22Rv1 (cell line): ENCODE results near the gene PPCDC.

Source experiments
- H3K27ac ChIP-seq: fragments of 450-650 bp; 2 replicates; pipeline ENCODE4 v1.5.1; 2017
- ZFX ChIP-seq: fragments of 450-650 bp; IDR thresholded peaks from 2 replicates; pipeline ENCODE4 v1.6.1; 2017; ENCODE audit warnings: antibody characterized with exemption, borderline replicate concordance
- TF ChIP-seq, protein P1 (sequence below): fragments of 450-650 bp; IDR thresholded peaks from 2 replicates; pipeline ENCODE4 v1.5.1; 2017; ENCODE audit warnings: mild to moderate bottlenecking

PPCDC gene

DNA sequence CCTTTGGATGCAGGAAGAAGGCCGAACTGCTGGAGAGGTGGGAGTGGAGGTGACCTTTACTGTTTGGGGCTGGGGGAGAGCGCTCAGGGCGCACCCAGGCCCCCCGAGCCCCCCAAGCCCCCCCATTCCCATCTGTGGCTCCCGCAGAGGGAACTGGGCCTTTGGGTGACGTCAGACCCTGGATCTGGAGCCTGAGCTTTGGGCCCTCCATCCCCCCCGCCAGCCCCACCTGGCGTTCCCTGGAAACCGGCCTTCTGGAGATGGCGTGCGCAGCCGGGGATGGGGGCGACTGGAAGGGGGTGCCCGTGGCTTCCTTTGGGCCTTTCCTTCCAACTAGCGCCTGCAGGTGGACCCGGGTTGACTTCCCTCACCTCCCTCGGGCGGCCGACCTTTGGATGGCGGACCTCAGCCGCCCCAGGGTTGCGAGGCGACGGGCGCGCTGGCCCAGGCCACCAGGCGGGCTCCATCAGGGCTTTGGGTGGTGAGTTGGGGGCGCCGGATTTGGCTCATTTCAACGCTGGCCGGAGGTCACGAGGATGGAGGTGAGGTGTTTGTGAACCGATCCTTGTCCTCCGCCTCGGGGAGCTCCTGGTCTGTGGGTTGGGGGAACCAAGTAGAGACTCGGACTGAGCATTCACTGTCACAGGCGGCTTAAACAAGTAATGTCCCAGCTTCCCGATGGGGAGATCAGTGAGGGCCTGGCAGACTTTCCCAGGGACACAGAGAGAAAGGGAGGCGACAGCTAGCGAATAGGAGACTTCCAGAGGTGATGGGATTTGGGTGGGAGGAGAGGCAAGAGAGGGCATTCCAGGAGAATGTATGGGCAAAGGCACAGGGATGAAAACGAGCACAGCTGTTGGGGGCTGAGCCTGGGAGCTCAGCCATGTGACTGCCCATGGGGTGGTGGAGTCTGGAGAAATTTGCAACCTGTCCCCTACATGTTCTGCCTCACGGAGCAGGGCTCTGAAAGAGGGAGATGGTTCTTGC, 27.3 kb upstream of the PPCDC start:
- no peak for TF ChIP-seq ZFX
- TF ChIP-seq, protein P1, sequence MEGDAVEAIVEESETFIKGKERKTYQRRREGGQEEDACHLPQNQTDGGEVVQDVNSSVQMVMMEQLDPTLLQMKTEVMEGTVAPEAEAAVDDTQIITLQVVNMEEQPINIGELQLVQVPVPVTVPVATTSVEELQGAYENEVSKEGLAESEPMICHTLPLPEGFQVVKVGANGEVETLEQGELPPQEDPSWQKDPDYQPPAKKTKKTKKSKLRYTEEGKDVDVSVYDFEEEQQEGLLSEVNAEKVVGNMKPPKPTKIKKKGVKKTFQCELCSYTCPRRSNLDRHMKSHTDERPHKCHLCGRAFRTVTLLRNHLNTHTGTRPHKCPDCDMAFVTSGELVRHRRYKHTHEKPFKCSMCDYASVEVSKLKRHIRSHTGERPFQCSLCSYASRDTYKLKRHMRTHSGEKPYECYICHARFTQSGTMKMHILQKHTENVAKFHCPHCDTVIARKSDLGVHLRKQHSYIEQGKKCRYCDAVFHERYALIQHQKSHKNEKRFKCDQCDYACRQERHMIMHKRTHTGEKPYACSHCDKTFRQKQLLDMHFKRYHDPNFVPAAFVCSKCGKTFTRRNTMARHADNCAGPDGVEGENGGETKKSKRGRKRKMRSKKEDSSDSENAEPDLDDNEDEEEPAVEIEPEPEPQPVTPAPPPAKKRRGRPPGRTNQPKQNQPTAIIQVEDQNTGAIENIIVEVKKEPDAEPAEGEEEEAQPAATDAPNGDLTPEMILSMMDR: no peak
- peak overlapping the region; percentile 87 for H3K27ac ChIP-seq

DNA sequence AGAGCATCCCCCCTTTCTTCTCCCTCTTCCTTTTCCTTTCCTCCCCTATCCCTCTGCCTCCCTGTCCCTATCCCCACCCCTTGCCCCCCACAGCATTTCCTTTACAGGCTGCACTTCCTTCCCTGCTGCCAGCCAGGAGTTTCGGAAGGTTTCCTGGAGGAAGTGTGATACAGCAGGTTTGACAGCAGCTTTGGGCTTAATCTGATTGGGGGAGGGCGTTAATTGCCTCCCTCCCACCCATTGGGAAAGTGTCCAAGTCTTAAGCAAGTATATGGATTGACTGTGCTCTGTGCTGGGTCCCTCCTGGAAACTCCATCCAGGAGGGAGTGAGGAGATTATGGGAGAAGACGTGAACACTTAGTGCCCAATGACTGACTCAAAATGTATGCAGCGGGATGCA, 26.2 kb upstream of the PPCDC start:
- no peak overlapping the region; the same call in 1 of the 2 replicates for H3K27ac ChIP-seq
- no peak for TF ChIP-seq ZFX
- TF ChIP-seq, protein P1: no peak

DNA sequence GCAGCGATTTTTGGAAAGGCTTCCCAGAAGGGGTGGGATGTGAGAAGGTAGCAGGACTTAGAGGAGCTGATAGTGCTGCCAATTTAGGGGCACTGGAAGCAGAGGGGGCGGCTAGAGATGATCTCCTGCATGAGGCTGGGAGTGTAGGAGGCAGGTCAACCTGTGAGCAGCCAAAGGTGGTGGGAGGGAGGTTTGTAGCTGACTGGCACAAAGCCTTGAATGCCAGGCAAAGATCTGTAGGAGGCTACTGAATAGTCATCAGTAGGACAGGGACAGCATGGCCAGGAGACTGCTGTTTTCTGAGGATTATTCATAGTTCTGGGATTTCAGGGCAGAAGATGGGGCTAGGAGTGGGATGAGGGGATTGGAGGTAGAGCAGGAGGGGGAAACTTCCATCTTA, 25.8 kb upstream of the PPCDC start:
- no peak overlapping the region for H3K27ac ChIP-seq
- no peak for TF ChIP-seq ZFX
- TF ChIP-seq, protein P1: no peak

DNA sequence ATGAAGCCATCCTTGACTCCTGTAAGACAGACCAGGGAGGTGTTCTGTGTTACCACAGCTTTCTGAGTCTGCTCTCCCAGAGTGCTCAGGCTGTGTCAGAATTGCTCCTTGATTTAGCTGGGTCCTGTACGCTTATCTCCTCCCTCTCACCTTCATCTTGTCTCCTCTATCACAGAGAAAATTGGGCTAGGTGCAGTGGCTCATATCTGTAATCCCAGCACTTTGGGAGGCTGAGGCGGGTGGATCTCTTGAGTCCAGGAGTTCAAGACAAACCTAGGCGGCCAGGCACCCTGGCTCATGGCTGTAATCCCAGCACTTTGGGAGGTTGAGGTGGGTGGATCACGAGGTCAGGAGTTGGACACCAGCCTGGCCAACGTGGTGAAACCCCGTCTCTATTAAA, 22.1 kb upstream of the PPCDC start:
- H3K27ac ChIP-seq: no peak overlapping the region
- no peak for TF ChIP-seq ZFX
- TF ChIP-seq, protein P1: no peak

DNA sequence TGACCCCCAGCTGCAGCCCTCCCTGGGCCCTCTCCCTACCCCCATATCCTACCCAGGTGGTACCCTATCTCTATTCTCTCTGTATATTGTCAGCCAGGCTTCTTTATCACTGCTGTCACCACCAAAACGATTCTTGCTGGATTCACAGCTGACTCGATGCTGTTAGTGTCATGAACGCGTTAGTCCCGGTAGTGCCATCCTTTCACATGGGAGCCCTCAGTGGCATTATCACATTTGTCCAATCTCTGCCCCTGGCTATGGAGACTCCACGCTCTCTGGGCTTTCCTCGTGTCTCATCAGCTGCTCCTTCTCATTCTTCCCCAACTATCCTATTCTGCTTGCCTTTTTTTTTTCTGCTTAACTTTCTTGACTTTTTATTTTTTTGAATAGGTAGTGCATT, 21.0 kb upstream of the PPCDC start:
- H3K27ac ChIP-seq: no peak overlapping the region
- TF ChIP-seq, protein P1: no peak
- TF ChIP-seq ZFX: no peak

DNA sequence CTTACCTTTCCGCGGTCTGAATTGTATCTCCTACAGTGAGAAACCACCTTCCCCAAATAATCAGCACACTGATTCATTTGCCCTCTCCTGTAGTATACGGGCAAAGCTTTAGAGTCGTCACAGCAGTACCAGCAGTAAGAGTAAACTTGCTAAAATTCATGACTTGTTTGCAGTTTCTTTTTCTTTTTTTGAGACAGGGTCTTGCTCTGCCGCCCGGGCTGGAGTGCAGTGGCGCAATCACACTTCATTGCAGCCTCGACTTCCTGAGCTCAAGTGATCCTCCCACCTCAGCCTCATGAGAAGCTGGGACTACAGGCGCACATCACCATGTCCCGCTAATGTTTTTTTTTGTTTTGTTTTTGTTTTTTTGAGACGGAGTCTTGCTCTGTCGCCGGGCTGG, 16.2 kb upstream of the PPCDC start:
- no peak overlapping the region for H3K27ac ChIP-seq
- no peak for TF ChIP-seq ZFX
- TF ChIP-seq, protein P1: no peak

DNA sequence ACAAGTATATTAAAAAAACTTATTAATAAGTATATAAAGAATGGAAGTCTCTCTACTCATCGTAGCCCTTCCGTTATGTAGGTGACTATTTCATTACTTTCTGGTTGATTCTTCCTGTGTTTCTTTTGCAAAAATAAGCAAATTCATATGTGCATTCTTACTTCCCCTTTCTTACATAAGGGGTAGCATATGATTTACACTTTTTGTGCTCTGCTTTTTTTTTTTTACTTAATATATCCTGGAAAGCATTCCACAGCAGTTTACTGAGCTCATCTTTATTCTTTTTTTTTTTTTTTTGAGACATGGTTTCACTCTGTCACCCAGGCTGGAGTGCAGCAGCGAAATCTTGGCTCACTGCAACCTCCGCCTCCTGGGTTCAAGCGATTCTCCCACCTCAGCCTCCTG, 15.2 kb upstream of the PPCDC start:
- TF ChIP-seq, protein P1: no peak
- no peak for TF ChIP-seq ZFX
- no peak overlapping the region for H3K27ac ChIP-seq
